Measurements from ENCODE around the gene PLA2G4B. TPM values are rescaled to one million over a fixed set of nuclear protein-coding genes. Genes with fewer than 3 reads are reported as not detected.

PLA2G4B gene
- total and polyA plus RNA-seq, 10 of the 15 experiments (the other 5 are each of a cell fraction or from before 2014, with no cell fraction given) = 0.22 to 6.6 (median 2.9) TPM

DNA sequence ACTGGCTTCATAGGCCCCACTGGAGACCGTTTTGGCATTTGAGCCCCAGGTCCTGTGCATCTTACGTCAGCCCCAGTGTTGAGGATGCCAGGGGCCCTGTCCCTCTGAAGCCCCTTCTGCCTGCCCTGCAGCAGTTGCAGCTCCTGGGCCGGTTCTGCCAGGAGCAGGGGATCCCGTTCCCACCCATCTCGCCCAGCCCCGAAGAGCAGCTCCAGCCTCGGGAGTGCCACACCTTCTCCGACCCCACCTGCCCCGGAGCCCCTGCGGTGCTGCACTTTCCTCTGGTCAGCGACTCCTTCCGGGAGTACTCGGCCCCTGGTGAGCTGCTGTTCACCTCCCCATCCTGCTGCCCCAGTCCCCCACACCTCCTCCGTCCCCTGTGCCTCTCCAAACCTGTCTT is 8.6 kb downstream of the PLA2G4B start:
- Histone ChIP-seq H3K4me3 (no peak overlapping the region), H3K4me2 (ENCODE audit: control insufficient read depth, insufficient read depth) (no peak overlapping the region), H3K4me1 (ENCODE audit: control insufficient read depth, insufficient read depth, low read length) (no peaks in the 10 kb centered on the region), H4K20me1 (ENCODE audit: control insufficient read depth, insufficient read depth) (no peaks in the 10 kb centered on the region; the same call in 1 of the 2 replicates), H3K27ac (ENCODE audit: control insufficient read depth, insufficient read depth) (no peak overlapping the region), H3K79me2 (ENCODE audit: control insufficient read depth, insufficient read depth, low read length) (no peaks in the 10 kb centered on the region), H3K27me3 (replicated peaks in 1 of 2; ENCODE audit: control insufficient read depth in 2 of 2, insufficient read depth in 2 of 2, low read length in 1 of 2) (no peaks in the 10 kb centered on the region), H3K9me3 (replicated peaks; ENCODE audit: control insufficient read depth, insufficient read depth, low read length) (no peaks in the 10 kb centered on the region), H3K36me3 (ENCODE audit: control insufficient read depth in 2 of 2, insufficient read depth in 2 of 2, low read length in 1 of 2) (no peaks in the 10 kb centered on the region; a peak in 1 of 4 replicates), H3K9ac (ENCODE audit: control insufficient read depth, insufficient read depth, low read length) (no peak overlapping the region), H2AFZ (ENCODE audit: control insufficient read depth, low read depth, low read length) (no peak overlapping the region)
- BruUV-seq (replicated peaks) = no TSS peak
- 90% methylated on average over 14 of the region's 14 CpGs for WGBS (ENCODE audit: insufficient coverage, insufficient replicate concordance, low lambda C conversion rate, missing lambda C conversion rate)
- intact Hi-C loops (cut with micrococcal nuclease; ENCODE audit: unreplicated experiment) = no loop called here
- SMC1A ChIA-PET (ENCODE audit: uncharacterized antibody, unreplicated experiment) = interaction anchor here (1.0 kb wide), 1 partner anchor 237 kb away, joined by 3 read pairs; no protein-coding TSS in a partner anchor
- in situ Hi-C loops (cut with MboI) = no loop called here
- RAD21 ChIA-PET (ENCODE audit: unreplicated experiment) = no interaction called here
- CTCF ChIA-PET = interaction anchor here (1.0 to 1.2 kb wide), 2 partner anchors 56 to 57 kb away, joined by 3 read pairs; no protein-coding TSS in a partner anchor
- TF ChIP-seq ZNF274 (IDR thresholded peaks at IDR 0.05; ENCODE audit: insufficient read depth, insufficient read length) = no peak
- TF ChIP-seq, protein P1, sequence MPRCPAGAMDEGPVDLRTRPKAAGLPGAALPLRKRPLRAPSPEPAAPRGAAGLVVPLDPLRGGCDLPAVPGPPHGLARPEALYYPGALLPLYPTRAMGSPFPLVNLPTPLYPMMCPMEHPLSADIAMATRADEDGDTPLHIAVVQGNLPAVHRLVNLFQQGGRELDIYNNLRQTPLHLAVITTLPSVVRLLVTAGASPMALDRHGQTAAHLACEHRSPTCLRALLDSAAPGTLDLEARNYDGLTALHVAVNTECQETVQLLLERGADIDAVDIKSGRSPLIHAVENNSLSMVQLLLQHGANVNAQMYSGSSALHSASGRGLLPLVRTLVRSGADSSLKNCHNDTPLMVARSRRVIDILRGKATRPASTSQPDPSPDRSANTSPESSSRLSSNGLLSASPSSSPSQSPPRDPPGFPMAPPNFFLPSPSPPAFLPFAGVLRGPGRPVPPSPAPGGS (IDR thresholded peaks at IDR 0.05; ENCODE audit: borderline replicate concordance, insufficient read depth, low read depth, low read length, poor library complexity, severe bottlenecking) = no peak
- TF ChIP-seq ATF7 (IDR thresholded peaks at IDR 0.05; ENCODE audit: low read depth) = no peak
- TF ChIP-seq, protein P2, sequence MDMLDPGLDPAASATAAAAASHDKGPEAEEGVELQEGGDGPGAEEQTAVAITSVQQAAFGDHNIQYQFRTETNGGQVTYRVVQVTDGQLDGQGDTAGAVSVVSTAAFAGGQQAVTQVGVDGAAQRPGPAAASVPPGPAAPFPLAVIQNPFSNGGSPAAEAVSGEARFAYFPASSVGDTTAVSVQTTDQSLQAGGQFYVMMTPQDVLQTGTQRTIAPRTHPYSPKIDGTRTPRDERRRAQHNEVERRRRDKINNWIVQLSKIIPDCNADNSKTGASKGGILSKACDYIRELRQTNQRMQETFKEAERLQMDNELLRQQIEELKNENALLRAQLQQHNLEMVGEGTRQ (IDR thresholded peaks at IDR 0.05; ENCODE audit: borderline replicate concordance, low read depth, low read length) = no peak
- TF ChIP-seq NR2C2 (IDR thresholded peaks at IDR 0.05; ENCODE audit: borderline replicate concordance, control insufficient read depth, insufficient read length, low read depth) = no peak
- no peak for TF ChIP-seq SRF (IDR thresholded peaks at IDR 0.05; ENCODE audit: low read depth in 2 of 2, low read length in 2 of 2)
- TF ChIP-seq, protein P3, sequence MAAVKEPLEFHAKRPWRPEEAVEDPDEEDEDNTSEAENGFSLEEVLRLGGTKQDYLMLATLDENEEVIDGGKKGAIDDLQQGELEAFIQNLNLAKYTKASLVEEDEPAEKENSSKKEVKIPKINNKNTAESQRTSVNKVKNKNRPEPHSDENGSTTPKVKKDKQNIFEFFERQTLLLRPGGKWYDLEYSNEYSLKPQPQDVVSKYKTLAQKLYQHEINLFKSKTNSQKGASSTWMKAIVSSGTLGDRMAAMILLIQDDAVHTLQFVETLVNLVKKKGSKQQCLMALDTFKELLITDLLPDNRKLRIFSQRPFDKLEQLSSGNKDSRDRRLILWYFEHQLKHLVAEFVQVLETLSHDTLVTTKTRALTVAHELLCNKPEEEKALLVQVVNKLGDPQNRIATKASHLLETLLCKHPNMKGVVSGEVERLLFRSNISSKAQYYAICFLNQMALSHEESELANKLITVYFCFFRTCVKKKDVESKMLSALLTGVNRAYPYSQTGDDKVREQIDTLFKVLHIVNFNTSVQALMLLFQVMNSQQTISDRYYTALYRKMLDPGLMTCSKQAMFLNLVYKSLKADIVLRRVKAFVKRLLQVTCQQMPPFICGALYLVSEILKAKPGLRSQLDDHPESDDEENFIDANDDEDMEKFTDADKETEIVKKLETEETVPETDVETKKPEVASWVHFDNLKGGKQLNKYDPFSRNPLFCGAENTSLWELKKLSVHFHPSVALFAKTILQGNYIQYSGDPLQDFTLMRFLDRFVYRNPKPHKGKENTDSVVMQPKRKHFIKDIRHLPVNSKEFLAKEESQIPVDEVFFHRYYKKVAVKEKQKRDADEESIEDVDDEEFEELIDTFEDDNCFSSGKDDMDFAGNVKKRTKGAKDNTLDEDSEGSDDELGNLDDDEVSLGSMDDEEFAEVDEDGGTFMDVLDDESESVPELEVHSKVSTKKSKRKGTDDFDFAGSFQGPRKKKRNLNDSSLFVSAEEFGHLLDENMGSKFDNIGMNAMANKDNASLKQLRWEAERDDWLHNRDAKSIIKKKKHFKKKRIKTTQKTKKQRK (IDR thresholded peaks at IDR 0.05; ENCODE audit: low read depth, low read length) = no peak
- TF ChIP-seq, protein P4, sequence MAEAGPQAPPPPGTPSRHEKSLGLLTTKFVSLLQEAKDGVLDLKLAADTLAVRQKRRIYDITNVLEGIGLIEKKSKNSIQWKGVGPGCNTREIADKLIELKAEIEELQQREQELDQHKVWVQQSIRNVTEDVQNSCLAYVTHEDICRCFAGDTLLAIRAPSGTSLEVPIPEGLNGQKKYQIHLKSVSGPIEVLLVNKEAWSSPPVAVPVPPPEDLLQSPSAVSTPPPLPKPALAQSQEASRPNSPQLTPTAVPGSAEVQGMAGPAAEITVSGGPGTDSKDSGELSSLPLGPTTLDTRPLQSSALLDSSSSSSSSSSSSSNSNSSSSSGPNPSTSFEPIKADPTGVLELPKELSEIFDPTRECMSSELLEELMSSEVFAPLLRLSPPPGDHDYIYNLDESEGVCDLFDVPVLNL (IDR thresholded peaks at IDR 0.05; ENCODE audit: low read depth, low read length) = no peak
- ATAC-seq (no peak), DNase-seq (ENCODE audit: low read depth, low spot score) (no peak), FAIRE-seq (no peak)
- POLR2A ChIA-PET = interaction anchor here (1.3 kb wide), 1 partner anchor 9 kb away, joined by 4 read pairs; no protein-coding TSS in a partner anchor

All from GM12878 (cell line).